GM21447 (cell line): ENCODE data around the gene TRAF2.

Experiments used
- ATAC-seq: cut with Tn5 transposase; IDR thresholded peaks from one replicate; pipeline ENCODE4 v1.9.1; 2021; ENCODE audit not compliant: unreplicated experiment

TRAF2 gene

DNA sequence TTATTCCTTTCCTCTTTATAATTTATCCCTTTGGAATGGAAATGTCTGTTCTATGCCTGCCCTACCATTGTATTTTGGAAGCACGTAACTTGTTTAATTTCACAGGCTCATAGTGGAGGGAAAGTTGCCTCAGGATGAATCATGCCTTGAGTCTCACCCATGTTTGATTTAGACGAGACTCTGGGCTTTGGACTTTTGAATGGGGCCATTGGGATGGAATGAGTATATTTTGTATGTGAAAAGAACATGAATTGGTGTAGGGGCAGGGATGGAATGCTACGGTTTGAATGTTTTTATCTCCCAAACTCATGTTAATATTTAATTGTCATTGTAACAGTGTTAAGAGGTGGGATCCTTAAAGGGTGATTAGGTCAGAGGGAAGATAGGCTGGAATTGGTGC, 48.0 kb downstream of the TRAF2 start:
- no peak for ATAC-seq

- ATAC-seq = no peak
Observed at GRCh38 chr9:136935651-136936050, 49.3 kb downstream of the TRAF2 start.

DNA sequence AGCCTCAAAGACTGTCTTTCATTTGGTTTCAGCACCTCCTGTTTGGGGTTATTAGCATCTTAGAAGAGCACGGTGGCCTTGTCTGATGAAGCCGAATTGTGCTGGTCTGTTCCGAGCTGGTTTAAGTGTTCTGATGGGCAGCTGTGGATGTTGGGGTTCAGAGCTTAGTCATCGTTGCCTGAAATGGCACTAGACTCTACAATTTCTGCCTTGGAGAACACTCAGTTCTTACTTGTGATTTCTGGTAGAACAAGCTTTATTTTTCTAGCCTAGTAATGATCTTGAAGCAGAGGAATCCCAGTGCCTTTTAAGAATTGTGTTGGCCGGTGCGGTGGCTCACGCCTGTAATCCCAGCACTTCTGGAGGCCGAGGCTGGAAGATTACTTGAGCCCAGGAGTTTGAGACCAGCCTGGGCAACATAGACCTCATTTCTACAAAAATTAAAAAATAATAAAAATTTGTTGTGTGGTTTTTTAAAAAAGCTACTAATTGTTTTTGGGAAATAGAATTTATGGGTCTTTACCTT, 50.4 kb downstream of the TRAF2 start:
- no peak for ATAC-seq

DNA sequence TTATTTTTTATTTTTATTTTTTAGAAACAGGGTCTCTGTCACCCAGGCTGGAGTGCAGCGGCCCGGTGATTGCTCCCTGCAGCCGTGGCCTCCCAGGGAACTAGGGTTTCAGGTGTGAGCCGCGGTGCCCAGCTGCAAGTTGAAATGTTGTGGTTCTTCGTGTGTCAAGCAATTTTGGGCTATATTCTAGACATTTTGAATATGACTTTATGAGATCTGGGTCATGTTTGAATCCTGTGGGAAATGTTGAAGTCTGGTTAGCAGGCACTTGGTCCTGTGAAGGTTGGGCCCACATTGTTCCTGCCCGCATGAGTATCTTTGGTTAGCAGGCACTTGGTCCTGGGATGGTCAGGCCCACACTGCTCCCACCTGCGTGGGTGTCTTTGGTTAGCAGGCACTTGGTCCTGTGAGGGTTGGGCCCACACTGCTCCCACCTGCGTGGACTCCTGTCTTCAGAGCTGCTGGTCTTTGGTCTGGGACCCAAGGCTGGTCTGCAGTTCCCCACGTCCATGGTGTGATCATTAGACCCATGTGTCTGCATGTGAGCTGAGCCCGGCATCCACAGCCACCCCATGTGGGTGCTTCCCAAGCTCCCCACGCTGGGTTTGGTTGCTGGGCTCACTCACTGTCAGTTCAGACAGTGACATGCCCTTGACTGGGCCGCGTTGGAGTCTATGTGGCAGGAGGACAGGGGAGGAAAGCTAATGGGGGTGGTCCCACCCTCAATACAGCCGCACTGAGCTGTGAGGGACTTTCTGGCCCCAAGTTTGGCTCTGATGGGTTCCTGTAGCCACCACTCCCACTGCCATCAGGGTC, 51.1 kb downstream of the TRAF2 start:
- ATAC-seq = no peak

- no peak for ATAC-seq
Observed at GRCh38 chr9:136939431-136939995, 53.2 kb downstream of the TRAF2 start.

DNA sequence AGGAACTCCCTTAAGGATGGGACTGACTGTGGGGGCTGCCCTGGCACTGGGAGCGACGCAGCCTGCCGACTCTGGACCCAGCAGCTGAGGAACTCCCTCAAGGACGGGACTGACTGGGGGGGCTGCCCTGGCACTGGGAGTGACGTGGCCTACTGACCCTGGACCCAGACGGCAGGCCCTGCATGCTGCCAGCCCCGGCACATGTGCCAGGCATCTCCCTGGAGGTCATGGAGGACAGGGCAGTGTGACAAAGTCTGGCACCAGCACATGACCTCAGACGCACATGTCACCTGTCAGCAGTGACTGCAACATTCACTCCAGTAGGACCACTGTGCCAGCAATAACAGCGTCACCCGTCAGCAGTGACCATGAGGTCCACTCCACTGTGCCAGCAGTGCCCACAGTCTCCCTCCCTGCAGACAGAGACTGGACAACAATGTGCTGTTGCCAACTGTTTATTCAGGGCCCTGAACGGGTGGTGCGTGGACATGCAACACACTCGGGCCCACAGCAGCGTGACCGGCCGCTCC, 53.7 kb downstream of the TRAF2 start:
- ATAC-seq = no peak

- no peak for ATAC-seq
Observed at GRCh38 chr9:136940526-136941230, 54.4 kb downstream of the TRAF2 start.

DNA sequence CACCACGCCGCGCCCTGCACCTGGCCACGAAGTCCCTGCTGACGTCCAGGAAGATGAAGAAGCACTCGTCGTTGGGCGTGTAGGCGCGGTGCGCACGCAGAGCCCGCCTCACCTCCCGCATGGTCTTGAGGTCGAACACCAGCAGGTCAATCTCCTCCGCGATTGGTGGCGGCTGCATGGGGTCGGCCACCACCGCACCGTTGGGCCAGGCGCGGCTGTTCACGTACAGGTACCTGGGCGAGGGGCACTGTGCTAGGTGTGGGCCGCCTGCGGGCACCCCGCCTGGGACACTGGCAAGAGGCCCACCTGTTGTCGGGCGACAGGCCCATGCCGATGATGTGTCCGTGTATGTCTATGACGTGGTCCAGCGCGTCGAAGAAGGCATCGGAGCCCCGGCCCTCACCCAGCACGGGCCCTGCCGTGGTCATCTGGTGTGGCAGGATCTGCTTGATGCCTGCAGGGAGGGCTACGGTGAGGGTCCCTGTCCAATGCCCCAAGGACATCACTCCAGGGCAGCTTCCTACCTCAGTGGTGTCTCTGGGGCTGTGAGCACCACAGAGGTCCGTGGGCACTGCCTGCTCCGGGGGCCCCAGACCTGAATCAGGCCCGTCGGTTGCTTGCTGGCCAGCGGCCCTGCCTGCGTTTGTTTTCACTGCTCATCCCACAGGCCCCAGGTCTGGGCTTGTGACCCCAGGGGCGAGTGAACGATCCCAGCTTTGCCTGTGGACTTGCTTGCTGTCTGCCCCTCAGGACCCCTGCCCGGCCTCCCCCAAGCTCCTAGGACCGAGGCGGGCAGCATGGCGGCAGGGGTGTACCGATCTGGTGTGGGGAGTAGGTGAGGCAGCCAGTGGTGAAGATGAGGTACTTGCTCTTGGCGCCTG, 55.2 kb downstream of the TRAF2 start:
- no peak for ATAC-seq

DNA sequence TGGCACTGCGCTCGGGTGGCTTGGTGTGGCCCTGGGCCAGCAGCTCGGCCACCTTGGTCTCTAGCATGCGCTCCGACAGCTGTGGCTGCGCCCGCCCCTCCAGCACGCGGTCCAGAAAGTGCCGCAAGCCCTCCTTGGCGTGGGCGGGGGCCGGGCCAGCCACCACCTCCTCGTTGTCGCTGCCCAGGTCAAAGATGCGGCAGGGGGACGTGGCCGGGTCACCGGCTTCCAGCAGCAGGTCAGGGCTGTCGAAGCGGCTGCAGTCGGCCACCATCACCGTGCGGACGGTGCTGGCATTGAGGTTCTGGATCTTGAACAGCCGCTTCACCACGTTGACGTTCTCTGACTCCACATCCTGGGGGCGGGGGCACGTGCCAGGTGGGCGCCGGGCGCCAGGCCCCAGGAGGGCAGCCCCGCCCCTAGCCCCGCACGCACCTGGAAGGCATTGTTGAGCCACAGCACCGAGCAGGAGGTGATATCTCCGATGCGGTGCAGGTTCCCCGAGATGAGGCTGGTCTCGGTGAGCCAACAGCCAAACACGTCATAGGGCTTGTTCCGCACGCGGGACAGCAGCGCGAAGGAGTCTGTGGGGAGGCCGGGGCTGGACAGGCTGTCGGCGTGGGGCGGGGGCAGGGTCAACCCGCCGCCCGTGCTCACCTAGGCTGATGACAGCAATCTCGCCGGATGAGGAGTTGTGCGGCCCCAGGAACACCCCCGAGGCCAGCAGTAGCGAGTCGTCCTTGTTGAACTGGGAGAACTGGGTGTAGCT, 56.0 kb downstream of the TRAF2 start:
- no peak for ATAC-seq

DNA sequence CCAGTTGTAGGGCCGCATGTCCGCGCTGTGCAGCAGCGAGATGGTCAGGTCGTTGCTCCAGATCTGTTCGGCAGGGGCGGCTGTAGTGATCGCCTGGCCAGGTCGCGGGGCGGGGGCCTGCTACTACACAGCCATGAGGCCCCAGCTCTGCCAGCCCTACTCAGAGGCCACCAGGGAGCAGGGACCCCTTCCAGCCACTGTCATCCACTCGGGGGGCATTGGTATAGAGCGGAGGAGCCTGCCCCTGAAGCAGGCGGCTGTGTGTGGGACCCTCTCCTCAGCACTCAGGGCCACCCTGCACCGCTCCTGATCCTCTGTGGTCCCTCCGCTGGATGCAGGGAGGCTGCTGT, 56.5 kb downstream of the TRAF2 start:
- ATAC-seq = no peak

- peak; percentile 16 for ATAC-seq
Observed at GRCh38 chr9:136943291-136944211, 57.2 kb downstream of the TRAF2 start.

- ATAC-seq = peak; percentile 34
Observed at GRCh38 chr9:136944212-136944518, 57.8 kb downstream of the TRAF2 start.

- peak; percentile 67 for ATAC-seq
Observed at GRCh38 chr9:136944519-136945332, 58.4 kb downstream of the TRAF2 start, which contains the start of the genes C8G and FBXW5. C8G (plus strand) TSS chr9:136945243; CDS start chr9:136945321, 78 bp downstream. FBXW5 (minus strand) TSS chr9:136944738; CDS start chr9:136944083, 655 bp downstream.

GRCh38 chr9:136945333-136946227, 59.3 kb downstream of the TRAF2 start:
- ATAC-seq = no peak

GRCh38 chr9:136946228-136947027, 60.1 kb downstream of the TRAF2 start:
- no peak for ATAC-seq
